Body of pancreas (tissue), 4 donors: Measurements from ENCODE around the gene NBEAL2. TPM values are rescaled to one million over a fixed set of nuclear protein-coding genes. Genes with fewer than 3 reads are reported as not detected.

Source experiments
- ATAC-seq: fragments of 150-250 bp; one replicate; pipeline ENCODE4 v1.9.1; 2016
- DNase-seq, 4 donors: peaks; one replicate each; pipeline ENCODE4 v3.0.0-alpha.2; 2019
- H3K27ac ChIP-seq, 4 donors: fragments of 200-600 bp; sonication (generic); 1 replicate in 3 of 4; 2 replicates in 1 of 4; pipeline versions ENCODE4 v1.5.1 to v1.6.1; 2016 to 2019; ENCODE audit warnings: mild to moderate bottlenecking in 1 of 4, mixed read lengths in 1 of 4, moderate library complexity in 1 of 4
- H3K27me3 ChIP-seq, 2 donors: fragments of 200-600 bp; sonication (generic); one replicate each; pipeline ENCODE4 v1.6.0; 2016; ENCODE audit warnings: mild to moderate bottlenecking in 1 of 2
- H3K36me3 ChIP-seq, 2 donors: fragments of 200-600 bp; sonication (generic); replicated peaks in 1 of 2; 2 replicates each; pipeline ENCODE4 v1.5.1; 2016; ENCODE audit warnings: low read depth in 2 of 2; ENCODE audit not compliant: insufficient read depth in 1 of 2
- H3K4me1 ChIP-seq: fragments of 200-600 bp; sonication (generic); one replicate; pipeline ENCODE4 v1.6.0; 2016
- H3K4me3 ChIP-seq, 2 donors: fragments of 200-600 bp; sonication (generic); 1 replicate in 1 of 2; 2 replicates in 1 of 2; pipeline ENCODE4 v1.5.1; 2016 to 2019
- H3K9me3 ChIP-seq, 3 donors: fragments of 200-600 bp; sonication (generic); 1 replicate in 2 of 3; 2 replicates in 1 of 3; pipeline ENCODE4 v1.5.1; 2016
- CTCF ChIP-seq, 7 experiments: fragments of 450-650 bp in 4 of 7; fragments of 200-600 bp in 3 of 7; sonication (generic) in 3 of 7; IDR thresholded peaks; one replicate each; pipeline ENCODE4 v1.5.1; 2016 to 2019; ENCODE audit warnings: antibody characterized with exemption in 7 of 7
- POLR2A ChIP-seq, 3 donors: fragments of 450-650 bp; IDR thresholded peaks; one replicate each; pipeline ENCODE4 v1.6.1; 2016; ENCODE audit warnings: antibody characterized with exemption in 3 of 3, mild to moderate bottlenecking in 2 of 3
- WGBS, 2 donors: methylation state at CpG; one replicate each; pipeline ENCODE4 v1.1.5; 2017; 5-methylcytosine and 5-hydroxymethylcytosine counted together
- intact Hi-C: fragments of 100-400 bp; cut with DNase I; formaldehyde crosslinking; loops from one replicate; pipeline ENCODE4 v1.15.1; 2023
- total RNA-seq, 2 donors: library from RNA; depleted of rRNA; stranded (reverse); fragments of >200 nt; gene quantifications; one replicate each; pipeline ENCODE4 v1.1.0, GENCODE V29; 2016

Gene NBEAL2
- total RNA-seq, 2 donors from 2014 or later: 98.8 to 151 TPM

DNA sequence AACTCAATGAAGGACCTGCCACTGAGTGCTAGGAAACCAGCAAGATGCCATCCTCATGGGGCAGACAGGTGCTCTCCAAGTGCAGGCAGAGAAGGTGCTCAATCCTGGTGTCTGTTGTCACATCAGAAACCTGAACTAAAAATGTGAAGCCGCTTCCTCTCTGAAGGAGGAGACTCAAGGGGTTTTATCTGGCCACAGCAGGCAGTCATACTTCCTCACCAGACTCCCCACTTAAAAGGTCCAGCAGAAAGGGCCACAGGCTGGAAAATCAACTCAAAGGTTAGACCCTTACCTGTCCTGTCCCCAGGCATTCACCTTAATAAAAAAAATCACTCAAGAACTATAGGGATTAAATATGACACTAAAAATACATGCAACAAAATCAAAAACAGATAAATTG, 7.7 kb upstream of the NBEAL2 start:
- intact Hi-C loops: no loop called here
- Histone ChIP-seq H3K27me3 (no peaks in the 10 kb centered on the region), H3K4me1 (peaks cover 84% of the 10 kb centered on the region), H3K36me3 (no peaks in the 10 kb centered on the region), H3K27ac (peak overlapping the region in 3 of 4 donors; percentile 78 to 81 (median 79)), H3K9me3 (no peaks in the 10 kb centered on the region), H3K4me3 (no peak overlapping the region)
- ATAC-seq: no peak
- WGBS, 2 donors: 82 to 90% methylated on average over 1 of the region's 1 CpG
- no peak for TF ChIP-seq CTCF (IDR thresholded peaks at IDR 0.05)
- no peak for TF ChIP-seq POLR2A (IDR thresholded peaks at IDR 0.05)
- DNase-seq: no peak

DNA sequence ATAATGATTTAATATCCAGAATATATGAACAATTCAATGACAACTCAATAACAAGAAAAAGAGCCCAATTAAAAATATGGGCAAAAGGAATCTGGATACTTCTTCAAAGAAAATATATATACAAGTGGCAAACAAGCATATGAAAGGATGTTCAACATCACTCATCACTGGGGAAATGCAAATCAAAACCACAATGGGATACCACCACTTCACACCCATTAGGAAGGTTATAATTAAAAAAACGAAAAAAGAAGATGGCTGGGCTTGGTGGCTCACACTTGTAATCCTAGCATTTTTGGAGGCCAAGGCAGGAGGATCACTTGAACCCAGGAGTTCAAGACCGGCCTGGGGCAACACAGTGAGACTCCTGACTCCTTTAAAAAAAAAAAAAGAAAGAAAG, 7.1 kb upstream of the NBEAL2 start:
- Histone ChIP-seq H3K36me3 (no peaks in the 10 kb centered on the region), H3K9me3 (no peaks in the 10 kb centered on the region), H3K27me3 (no peaks in the 10 kb centered on the region), H3K4me3 (no peak overlapping the region), H3K27ac (peak overlapping the region in 1 of 4 donors; percentile 79), H3K4me1 (peaks cover 83% of the 10 kb centered on the region)
- DNase-seq (no peak), ATAC-seq (no peak)
- TF ChIP-seq POLR2A (IDR thresholded peaks at IDR 0.05): no peak
- no peak for TF ChIP-seq CTCF (IDR thresholded peaks at IDR 0.05)
- intact Hi-C loops: no loop called here
- 73 to 83% methylated on average over 2 of the region's 2 CpGs for whole genome bisulfite sequencing, 2 donors

- ATAC-seq: no peak
- DNase-seq: no peak
- peaks cover 76% of the 10 kb centered on the region for H3K4me1 ChIP-seq
- peak overlapping the region in 2 of 4 donors; percentile 39 to 97 for H3K27ac ChIP-seq
- no peaks in the 10 kb centered on the region for H3K9me3 ChIP-seq
- H3K36me3 ChIP-seq: no peaks in the 10 kb centered on the region
- H3K27me3 ChIP-seq: no peaks in the 10 kb centered on the region
- intact Hi-C loops: no loop called here
- H3K4me3 ChIP-seq: no peak overlapping the region
- WGBS, 2 donors: 52 to 67% methylated on average over 9 of the region's 9 CpGs
- TF ChIP-seq POLR2A (IDR thresholded peaks at IDR 0.05): no peak
- no peak for TF ChIP-seq CTCF (IDR thresholded peaks at IDR 0.05)
These were observed 4.9 kb upstream of the NBEAL2 start for GRCh38 chr3:46974421-46975171.

DNA sequence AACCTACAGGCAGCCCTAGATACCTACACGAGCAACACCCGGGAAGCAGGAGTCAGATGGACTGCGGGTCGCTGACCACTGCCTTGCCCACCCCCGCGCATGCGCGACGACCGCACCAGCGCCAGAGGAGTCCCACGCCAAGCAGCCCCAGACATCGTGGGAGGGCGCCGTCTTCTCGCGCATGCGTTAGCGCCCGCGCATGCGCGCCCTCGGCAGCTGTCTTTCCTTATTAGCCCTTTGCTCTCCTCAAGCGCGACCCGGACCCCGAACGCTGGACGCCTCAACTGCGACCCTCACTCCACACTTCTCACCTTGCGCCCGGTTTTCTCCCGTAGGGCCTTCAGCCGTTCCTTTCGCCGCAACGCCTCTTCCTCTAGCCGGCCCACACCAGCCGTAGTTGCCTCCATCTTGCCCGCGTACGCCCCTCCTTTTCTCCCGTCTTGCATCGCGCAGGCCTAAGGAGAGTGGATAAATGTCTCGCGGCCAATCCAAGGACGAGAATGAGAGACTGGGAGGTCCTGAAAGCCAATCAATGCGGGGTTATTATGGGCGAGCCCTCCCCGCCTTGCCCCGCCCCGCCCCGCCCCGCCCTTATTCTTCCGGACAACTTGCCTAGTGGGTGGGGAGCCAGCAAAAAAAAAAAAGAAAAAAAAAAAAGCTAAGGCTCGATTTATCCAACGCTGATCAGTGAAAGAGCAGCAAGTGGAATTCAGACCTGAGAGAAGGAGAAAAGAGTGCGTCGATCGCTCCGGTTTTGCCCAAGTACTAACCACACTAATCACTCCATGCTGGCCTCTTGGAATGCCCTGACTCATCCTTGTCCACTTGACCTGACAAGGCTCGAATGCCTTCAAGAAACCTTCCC, 2.9 kb upstream of the NBEAL2 start, which contains the start of gene CCDC12:
TSS of gene CCDC12 (minus strand) at position 420 of the 865 bp plus-strand sequence. CDS start at position 407, 13 bp downstream.
- TF ChIP-seq CTCF (IDR thresholded peaks at IDR 0.05) (peak in 1 of 7 experiments; percentile 2), POLR2A (IDR thresholded peaks at IDR 0.05) (peak; percentile 83 to 97 (median 96))
- Histone ChIP-seq H3K4me1 (peaks cover 65% of the 10 kb centered on the region), H3K27ac (peak within 1 kb of the TSS; percentile 91 to 97 (median 95))

More for the DNA sequence above, 2.9 kb upstream of the NBEAL2 start, which contains the start of gene CCDC12:
- no peaks in the 10 kb centered on the region for H3K9me3 ChIP-seq
- peak within 1 kb of the TSS; percentile 55 to 78 for H3K4me3 ChIP-seq
- DNase-seq (peak; percentile 95 to 99 (median 98)), ATAC-seq (peak; percentile 85)
- WGBS, 2 donors: 0 to 1% methylated on average over 31 to 63 of the region's 64 CpGs
- intact Hi-C loops: no loop called here
- H3K27me3 ChIP-seq: no peaks in the 10 kb centered on the region
- no peaks in the 10 kb centered on the region for H3K36me3 ChIP-seq
